Suprapubic skin (tissue), 4 donors: Measurements from ENCODE around the gene PDE6D. TPM values are rescaled to one million over a fixed set of nuclear protein-coding genes. Genes with fewer than 3 reads are reported as not detected.

Experiments used
- DNase-seq, 2 donors: peaks; one replicate each; pipeline ENCODE4 v3.0.0-alpha.2; 2019; ENCODE audit warnings: low spot score in 2 of 2
- H3K27ac ChIP-seq: fragments of 200-600 bp; sonication (generic); one replicate; pipeline ENCODE4 v1.5.1; 2019
- H3K27me3 ChIP-seq: fragments of 200-600 bp; sonication (generic); one replicate; pipeline ENCODE4 v1.5.1; 2019
- H3K36me3 ChIP-seq: fragments of 200-600 bp; sonication (generic); one replicate; pipeline ENCODE4 v1.5.1; 2019
- H3K4me1 ChIP-seq: fragments of 200-600 bp; sonication (generic); one replicate; pipeline ENCODE4 v1.5.1; 2019
- H3K4me3 ChIP-seq: fragments of 200-600 bp; sonication (generic); one replicate; pipeline ENCODE4 v1.5.1; 2019; ENCODE audit warnings: mild to moderate bottlenecking
- H3K9me3 ChIP-seq: fragments of 200-600 bp; sonication (generic); one replicate; pipeline ENCODE4 v1.5.1; 2019
- CTCF ChIP-seq, 2 donors: fragments of 200-600 bp in 1 of 2; fragments of 450-650 bp in 1 of 2; sonication (generic) in 1 of 2; IDR thresholded peaks; one replicate each; pipeline ENCODE4 v1.5.1; 2016 to 2019; ENCODE audit warnings: antibody characterized with exemption in 2 of 2, mild to moderate bottlenecking in 1 of 2, moderate library complexity in 1 of 2
- EP300 ChIP-seq: sonication (generic); formaldehyde crosslinking; IDR thresholded peaks from one replicate; pipeline ENCODE4 v1.6.1; 2017; ENCODE audit warnings: antibody characterized with exemption
- POLR2A ChIP-seq, 2 donors: fragments of 450-650 bp; IDR thresholded peaks; one replicate each; pipeline ENCODE4 v1.6.1; 2017; ENCODE audit warnings: antibody characterized with exemption in 2 of 2, mild to moderate bottlenecking in 2 of 2, moderate library complexity in 2 of 2
- POLR2AphosphoS5 ChIP-seq, 3 donors: sonication (generic); formaldehyde crosslinking; IDR thresholded peaks; one replicate each; pipeline ENCODE4 v1.6.1; 2017; ENCODE audit warnings: antibody characterized with exemption in 3 of 3
- WGBS: methylation state at CpG from one replicate; pipeline ENCODE4 v1.1.5; 2018; 5-methylcytosine and 5-hydroxymethylcytosine counted together
- total RNA-seq, 4 donors: library from RNA; depleted of rRNA; stranded (reverse); fragments of >200 nt; gene quantifications; one replicate each; pipeline ENCODE4 v1.1.0, GENCODE V29; 2016

PDE6D gene
- total RNA-seq, 4 donors from 2014 or later = 14.6 to 23.7 (median 22.2) TPM

- H3K4me1 ChIP-seq = peaks cover 47% of the 10 kb centered on the region
- WGBS = 1% methylated on average over 26 of the region's 69 CpGs
These were observed 5.3 kb upstream of the PDE6D start, which contains the start of gene COPS7B for GRCh38 chr2:231786177-231786916. TSS of gene COPS7B (plus strand) at chr2:231786445. CDS start at chr2:231788571, 2,126 bp downstream.

GRCh38 chr2:231785822-231786176, 4.7 kb upstream of the PDE6D start:
- peak overlapping the region; percentile 99 for H3K4me3 ChIP-seq
- H3K36me3 ChIP-seq = peaks cover 5% of the 10 kb centered on the region
- DNase-seq = no peak
- peak overlapping the region; percentile 71 for H3K27ac ChIP-seq
- WGBS = 43% methylated on average over 6 of the region's 6 CpGs
- H3K9me3 ChIP-seq = no peaks in the 10 kb centered on the region
- peaks cover 47% of the 10 kb centered on the region for H3K4me1 ChIP-seq
- no peak for TF ChIP-seq CTCF (IDR thresholded peaks at IDR 0.05)
- no peak for TF ChIP-seq POLR2A (IDR thresholded peaks at IDR 0.05)
- TF ChIP-seq POLR2AphosphoS5 (IDR thresholded peaks at IDR 0.05) = no peak
- TF ChIP-seq EP300 = no peak
- no peaks in the 10 kb centered on the region for H3K27me3 ChIP-seq

More at GRCh38 chr2:231786177-231786916, 5.3 kb upstream of the PDE6D start, which contains the start of gene COPS7B:
- Histone ChIP-seq H3K9me3 (no peaks in the 10 kb centered on the region), H3K36me3 (peaks cover 10% of the 10 kb centered on the region), H3K4me3 (peak within 1 kb of the TSS; percentile 99), H3K27me3 (no peaks in the 10 kb centered on the region), H3K27ac (peak within 1 kb of the TSS; percentile 71)
- TF ChIP-seq CTCF (IDR thresholded peaks at IDR 0.05) (peak in 1 of 2 donors; percentile 45), POLR2AphosphoS5 (IDR thresholded peaks at IDR 0.05) (peak in 1 of 3 donors; percentile 96), EP300 (no peak)
- DNase-seq = peak; percentile 83 to 93

GRCh38 chr2:231785413-231785812, 4.3 kb upstream of the PDE6D start:
- Histone ChIP-seq H3K36me3 (peaks cover 5% of the 10 kb centered on the region), H3K4me1 (peaks cover 49% of the 10 kb centered on the region), H3K4me3 (no peak overlapping the region), H3K9me3 (no peaks in the 10 kb centered on the region), H3K27ac (no peak overlapping the region), H3K27me3 (no peaks in the 10 kb centered on the region)
- DNase-seq = no peak
- no peak for TF ChIP-seq POLR2A (IDR thresholded peaks at IDR 0.05)
- WGBS = 87% methylated on average over 2 of the region's 2 CpGs

- no peaks in the 10 kb centered on the region for H3K27me3 ChIP-seq
- WGBS = 5% methylated on average over 12 of the region's 12 CpGs
- H3K4me1 ChIP-seq = peaks cover 51% of the 10 kb centered on the region
- H3K4me3 ChIP-seq = peak overlapping the region; percentile 92
- H3K36me3 ChIP-seq = no peaks in the 10 kb centered on the region
- DNase-seq = no peak
- no peaks in the 10 kb centered on the region for H3K9me3 ChIP-seq
- TF ChIP-seq POLR2AphosphoS5 (IDR thresholded peaks at IDR 0.05) (no peak), EP300 (no peak), CTCF (IDR thresholded peaks at IDR 0.05) (no peak), POLR2A (IDR thresholded peaks at IDR 0.05) (no peak)
- peak overlapping the region; percentile 80 for H3K27ac ChIP-seq
These were observed 980 bp upstream of the PDE6D start for GRCh38 chr2:231781798-231782726.

- peak in 1 of 2 donors; percentile 72 for DNase-seq
These were observed 766 bp downstream of the PDE6D start for GRCh38 chr2:231780123-231780908.

More at GRCh38 chr2:231780123-231780908, 766 bp downstream of the PDE6D start:
- Histone ChIP-seq H3K4me3 (peak overlapping the region; percentile 92), H3K9me3 (no peaks in the 10 kb centered on the region), H3K4me1 (peaks cover 37% of the 10 kb centered on the region), H3K27ac (peak overlapping the region; percentile 80), H3K36me3 (no peaks in the 10 kb centered on the region), H3K27me3 (no peaks in the 10 kb centered on the region)
- TF ChIP-seq POLR2AphosphoS5 (IDR thresholded peaks at IDR 0.05) (no peak), POLR2A (IDR thresholded peaks at IDR 0.05) (no peak), EP300 (no peak), CTCF (IDR thresholded peaks at IDR 0.05) (no peak)
- WGBS = 11% methylated on average over 32 of the region's 51 CpGs
